ENCODE data around the gene GPR132.
"Not testable (repeated sequence)": the region's sequence is repeated elsewhere in the genome, so short reads cannot be mapped to it uniquely, and the experiment has no call there.

Gene GPR132

GRCh38 chr14:105034315-105035039 lies 30.8 kb downstream of the GPR132 start:
- peak; percentile 36 for DNase-seq

- DNase-seq, result peak; percentile 42
These were observed 31.8 kb downstream of the GPR132 start for GRCh38 chr14:105033412-105033900.

GRCh38 chr14:105032451-105032901 lies 32.8 kb downstream of the GPR132 start:
- not testable (repeated sequence) for DNase-seq

GRCh38 chr14:105030836-105031396 lies 34.3 kb downstream of the GPR132 start:
- DNase-seq, result peak; percentile 22

GRCh38 chr14:105030194-105030593 lies 35.0 kb downstream of the GPR132 start:
- DNase-seq, result peak; percentile 12

GRCh38 chr14:105029402-105029801 lies 35.8 kb downstream of the GPR132 start:
- no peak for DNase-seq

- DNase-seq, result peak; percentile 29
These were observed 36.8 kb downstream of the GPR132 start for GRCh38 chr14:105028251-105028927.

GRCh38 chr14:105027718-105028117 lies 37.5 kb downstream of the GPR132 start:
- not testable (repeated sequence) for DNase-seq

- peak; percentile 38 for DNase-seq
These were observed 38.2 kb downstream of the GPR132 start for GRCh38 chr14:105026802-105027563.

- DNase-seq, result no peak
These were observed 39.0 kb downstream of the GPR132 start for GRCh38 chr14:105026033-105026785.

GRCh38 chr14:105025429-105025828 lies 39.8 kb downstream of the GPR132 start:
- DNase-seq, result no peak

- DNase-seq, result peak; percentile 15
These were observed 41.3 kb downstream of the GPR132 start for GRCh38 chr14:105023791-105024480.

GRCh38 chr14:105023144-105023543 lies 42.1 kb downstream of the GPR132 start:
- DNase-seq, result no peak

- DNase-seq, result no peak
These were observed 43.0 kb downstream of the GPR132 start for GRCh38 chr14:105022276-105022670.

GRCh38 chr14:105021656-105022275 lies 43.5 kb downstream of the GPR132 start:
- DNase-seq, result no peak

GRCh38 chr14:105020815-105021655 lies 44.2 kb downstream of the GPR132 start, which contains the start of gene CDCA4:
Gene CDCA4 (minus strand): TSS chr14:105021083. CDS start chr14:105011929, 9,154 bp downstream.
- DNase-seq, result peak; percentile 99

GRCh38 chr14:105019861-105020814 lies 45.1 kb downstream of the GPR132 start:
- DNase-seq, result peak; percentile 70

GRCh38 chr14:105018414-105018813 lies 46.8 kb downstream of the GPR132 start:
- peak; percentile 13 for DNase-seq

- DNase-seq, result peak; percentile 11
These were observed 49.3 kb downstream of the GPR132 start for GRCh38 chr14:105015905-105016304.
